ENCODE data around the gene NEMP1. TPM values are rescaled to one million over a fixed set of nuclear protein-coding genes. Genes with fewer than 3 reads are reported as not detected.
"Not testable (repeated sequence)": the region's sequence is repeated elsewhere in the genome, so short reads cannot be mapped to it uniquely, and the experiment has no call there.

The NEMP1 gene
- total and polyA plus RNA-seq, 2 experiments from 2014 or later: 5.9 to 7.6 TPM

- DNase-seq: no peak
- Histone ChIP-seq H3K4me1 (ENCODE audit: insufficient read depth) (no peaks in the 10 kb centered on the region), H3K79me2 (ENCODE audit: insufficient read depth) (no peaks in the 10 kb centered on the region), H3F3A (ENCODE audit: insufficient read depth) (no peaks in the 10 kb centered on the region), H3K4me2 (ENCODE audit: unreplicated experiment) (no peak overlapping the region), H3K9ac (no peak overlapping the region), H3K4me3 (no peak overlapping the region), H3K36me3 (ENCODE audit: low read depth) (no peaks in the 10 kb centered on the region), H3K9me2 (ENCODE audit: insufficient read depth) (no peaks in the 10 kb centered on the region), H3K27ac (no peak overlapping the region), H3K27me3 (replicated peaks; ENCODE audit: insufficient read depth) (peaks cover 54% of the 10 kb centered on the region), H3K9me3 (ENCODE audit: low read depth) (no peaks in the 10 kb centered on the region), H2AFZ (no peak overlapping the region), H4K20me1 (ENCODE audit: insufficient read depth) (no peaks in the 10 kb centered on the region)
- in situ Hi-C loops (cut with MboI): no loop called here
- no peak for TF ChIP-seq EZH2 (IDR thresholded peaks at IDR 0.05; ENCODE audit: insufficient read depth, poor library complexity, severe bottlenecking)
- 51 to 52% methylated on average over 13 of the region's 13 CpGs for WGBS, 2 experiments (ENCODE audit: low coverage in 1 of 2, low lambda C conversion rate in 2 of 2, missing lambda C conversion rate in 2 of 2)
Measured at GRCh38 chr12:57027011-57027804, 51.4 kb downstream of the NEMP1 start.

- DNase-seq: no peak
- Histone ChIP-seq H3K27ac (no peak overlapping the region), H3K79me2 (ENCODE audit: insufficient read depth) (no peaks in the 10 kb centered on the region), H3K27me3 (replicated peaks; ENCODE audit: insufficient read depth) (peaks cover 36% of the 10 kb centered on the region), H3K4me2 (ENCODE audit: unreplicated experiment) (no peak overlapping the region), H3K4me1 (ENCODE audit: insufficient read depth) (no peaks in the 10 kb centered on the region), H3F3A (ENCODE audit: insufficient read depth) (no peaks in the 10 kb centered on the region), H3K9me2 (ENCODE audit: insufficient read depth) (no peaks in the 10 kb centered on the region), H3K4me3 (no peak overlapping the region), H3K36me3 (ENCODE audit: low read depth) (no peaks in the 10 kb centered on the region), H2AFZ (no peak overlapping the region), H3K9ac (no peak overlapping the region), H3K9me3 (ENCODE audit: low read depth) (no peaks in the 10 kb centered on the region), H4K20me1 (ENCODE audit: insufficient read depth) (no peaks in the 10 kb centered on the region)
- in situ Hi-C loops (cut with MboI): no loop called here
- WGBS, 2 experiments (ENCODE audit: low coverage in 1 of 2, low lambda C conversion rate in 2 of 2, missing lambda C conversion rate in 2 of 2): 43 to 46% methylated on average over 2 of the region's 2 CpGs
- no peak for TF ChIP-seq EZH2phosphoT487 (IDR thresholded peaks at IDR 0.05; ENCODE audit: insufficient read depth, low read depth)
- TF ChIP-seq EZH2 (IDR thresholded peaks at IDR 0.05; ENCODE audit: insufficient read depth, poor library complexity, severe bottlenecking): no peak
Measured at GRCh38 chr12:57025196-57025595, 53.4 kb downstream of the NEMP1 start.

GRCh38 chr12:57022324-57022723, 56.3 kb downstream of the NEMP1 start:
- H3K9me2 ChIP-seq (ENCODE audit: insufficient read depth); H3K9me3 ChIP-seq (ENCODE audit: low read depth); H3K4me3 ChIP-seq; H3K9ac ChIP-seq; H3K4me2 ChIP-seq (ENCODE audit: unreplicated experiment); H3K79me2 ChIP-seq (ENCODE audit: insufficient read depth); H3F3A ChIP-seq (ENCODE audit: insufficient read depth); H2AFZ ChIP-seq; DNase-seq; in situ Hi-C loops (cut with MboI); H3K4me1 ChIP-seq (ENCODE audit: insufficient read depth); H4K20me1 ChIP-seq (ENCODE audit: insufficient read depth); H3K36me3 ChIP-seq (ENCODE audit: low read depth); H3K27ac ChIP-seq: not testable (repeated sequence)
- peaks cover 18% of the 10 kb centered on the region for H3K27me3 ChIP-seq (replicated peaks; ENCODE audit: insufficient read depth)
- 84 to 89% methylated on average over 5 of the region's 5 CpGs for WGBS, 2 experiments (ENCODE audit: low coverage in 1 of 2, low lambda C conversion rate in 2 of 2, missing lambda C conversion rate in 2 of 2)

- DNase-seq: no peak
- no peak overlapping the region for H3K27ac ChIP-seq
- no peaks in the 10 kb centered on the region for H3K79me2 ChIP-seq (ENCODE audit: insufficient read depth)
- no peaks in the 10 kb centered on the region for H3K9me2 ChIP-seq (ENCODE audit: insufficient read depth)
- no peaks in the 10 kb centered on the region for H3K36me3 ChIP-seq (ENCODE audit: low read depth)
- H3K9me3 ChIP-seq (ENCODE audit: low read depth): no peaks in the 10 kb centered on the region
- no peaks in the 10 kb centered on the region for H4K20me1 ChIP-seq (ENCODE audit: insufficient read depth)
- H3K4me1 ChIP-seq (ENCODE audit: insufficient read depth): no peaks in the 10 kb centered on the region
- H3K27me3 ChIP-seq (replicated peaks; ENCODE audit: insufficient read depth): peaks cover 20% of the 10 kb centered on the region
- no peak overlapping the region for H3K4me2 ChIP-seq (ENCODE audit: unreplicated experiment)
- H3K4me3 ChIP-seq: no peak overlapping the region
- H3K9ac ChIP-seq: no peak overlapping the region
- 78 to 82% methylated on average over 9 of the region's 9 CpGs for WGBS, 2 experiments (ENCODE audit: low coverage in 1 of 2, low lambda C conversion rate in 2 of 2, missing lambda C conversion rate in 2 of 2)
- TF ChIP-seq EZH2 (IDR thresholded peaks at IDR 0.05; ENCODE audit: insufficient read depth, poor library complexity, severe bottlenecking) (no peak), EZH2phosphoT487 (IDR thresholded peaks at IDR 0.05; ENCODE audit: insufficient read depth, low read depth) (no peak)
- no peak overlapping the region for H2AFZ ChIP-seq
- no peaks in the 10 kb centered on the region for H3F3A ChIP-seq (ENCODE audit: insufficient read depth)
- in situ Hi-C loops (cut with MboI): no loop called here
Measured at GRCh38 chr12:57019983-57020719, 58.4 kb downstream of the NEMP1 start.
